Right hindlimb (tissue), 1 donor: Measurements from ENCODE around the gene RASGRF2.

Experiments
- DNase-seq: peaks from one replicate; pipeline ENCODE4 v3.0.0-alpha.2; 2018

Gene RASGRF2

DNA sequence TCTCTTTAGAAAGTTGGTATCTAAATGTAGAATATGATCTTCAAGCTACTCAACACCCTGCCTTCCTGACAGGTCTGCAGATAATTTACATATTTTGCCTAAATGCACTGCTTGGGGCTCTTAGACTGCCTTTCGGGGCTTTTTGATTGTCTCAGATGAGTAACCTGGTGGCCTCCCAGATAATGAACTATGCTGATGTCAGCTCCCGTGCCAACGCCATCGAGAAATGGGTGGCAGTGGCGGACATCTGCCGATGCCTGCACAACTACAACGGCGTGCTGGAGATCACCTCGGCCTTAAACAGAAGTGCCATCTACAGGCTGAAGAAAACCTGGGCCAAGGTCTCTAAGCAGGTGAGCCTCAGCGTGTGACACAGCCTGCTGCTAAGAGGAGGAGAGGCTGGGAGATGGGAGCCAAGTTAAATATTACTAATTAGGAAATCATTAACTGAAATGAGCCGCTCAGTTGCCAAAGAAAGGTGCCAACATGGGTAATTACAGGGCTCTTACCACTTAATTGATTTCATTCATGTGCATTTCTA is 252.1 kb downstream of the RASGRF2 start:
- no peak for DNase-seq

- no peak for DNase-seq
These were observed 252.9 kb downstream of the RASGRF2 start for GRCh38 chr5:81213070-81213469.

GRCh38 chr5:81214848-81215247 is 254.7 kb downstream of the RASGRF2 start:
- DNase-seq = no peak

DNA sequence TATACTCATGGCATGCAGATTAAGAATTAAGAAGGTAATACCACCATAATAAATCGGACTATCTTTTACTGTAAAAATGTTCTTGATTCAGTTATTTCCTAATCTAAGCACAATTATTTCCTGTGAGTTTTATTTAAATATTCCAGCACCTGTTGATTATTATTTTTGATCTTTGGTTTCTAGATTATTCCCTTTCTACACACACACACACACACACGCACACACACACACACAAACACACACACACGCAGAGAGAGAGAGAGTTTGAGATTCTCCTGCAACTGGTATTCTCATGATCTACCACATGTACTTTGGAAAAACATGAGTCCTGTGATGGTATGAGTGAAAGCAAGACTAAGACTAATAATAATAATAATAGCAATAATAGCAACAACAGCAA is 256.0 kb downstream of the RASGRF2 start:
- DNase-seq = no peak

DNA sequence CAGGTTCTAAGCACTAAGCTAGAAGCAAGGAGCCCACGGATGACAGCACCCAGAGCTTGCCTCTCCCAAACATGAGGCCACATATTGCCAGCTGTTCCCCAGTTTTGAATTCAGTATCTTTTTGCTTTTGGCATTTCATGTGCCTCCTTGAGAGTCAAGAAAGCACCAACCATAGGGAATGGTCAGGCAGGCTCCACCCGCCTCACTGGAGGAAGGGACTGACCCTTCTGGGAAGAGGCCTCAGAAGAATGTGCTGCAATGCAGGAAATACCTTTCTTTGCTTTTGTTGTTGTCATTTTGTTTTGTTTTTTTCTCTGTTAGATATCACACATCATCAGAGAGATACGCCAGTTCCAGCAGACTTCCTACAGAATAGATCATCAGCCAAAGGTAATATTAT is 259.2 kb downstream of the RASGRF2 start:
- no peak for DNase-seq

DNA sequence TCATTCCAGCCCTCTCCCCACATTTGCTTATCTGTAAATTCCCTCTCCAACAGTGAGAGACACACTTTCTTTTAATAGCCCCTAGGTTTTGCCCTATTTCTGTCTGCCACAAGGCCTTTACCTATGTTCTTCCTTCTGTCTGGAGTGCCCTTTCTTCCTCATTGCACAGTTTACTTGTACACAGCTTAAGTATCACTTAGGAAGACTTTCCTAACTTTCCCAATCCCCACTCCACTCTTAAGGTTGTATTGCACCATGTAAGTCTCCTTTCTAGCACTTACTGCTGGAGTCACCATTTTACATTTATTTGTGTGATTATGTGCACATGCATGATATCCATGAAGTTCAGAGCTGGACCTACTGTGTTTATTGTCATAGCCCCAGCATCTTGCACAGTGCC is 262.1 kb downstream of the RASGRF2 start:
- DNase-seq = no peak

- DNase-seq = no peak
These were observed 265.3 kb downstream of the RASGRF2 start for GRCh38 chr5:81225463-81225862.

GRCh38 chr5:81226286-81226685 is 266.1 kb downstream of the RASGRF2 start:
- no peak for DNase-seq

GRCh38 chr5:81226949-81227348 is 266.8 kb downstream of the RASGRF2 start:
- no peak for DNase-seq

GRCh38 chr5:81228084-81228483 is 267.9 kb downstream of the RASGRF2 start:
- DNase-seq = no peak

DNA sequence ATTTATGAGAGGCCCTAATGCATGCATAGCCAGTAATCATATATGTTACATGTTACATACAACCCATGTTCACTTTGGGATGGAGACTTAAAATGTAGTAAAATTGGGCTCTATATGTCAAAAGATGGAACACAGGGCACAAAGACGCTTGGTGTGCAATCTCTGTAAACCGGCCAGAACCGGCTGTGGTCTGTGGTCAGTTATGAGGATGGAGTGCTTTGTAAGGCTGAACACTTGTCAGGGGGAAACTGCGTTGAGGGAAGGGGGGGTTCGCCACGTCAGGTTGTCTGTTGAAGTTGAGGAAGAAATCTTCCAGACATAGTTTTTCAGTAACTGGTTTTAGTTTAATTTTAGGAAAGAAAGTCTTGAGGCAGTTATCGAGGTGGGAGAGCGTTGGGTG is 270.3 kb downstream of the RASGRF2 start:
- DNase-seq = no peak

GRCh38 chr5:81232464-81233079 is 272.4 kb downstream of the RASGRF2 start:
- peak; percentile 65 for DNase-seq

GRCh38 chr5:81233080-81233634 is 273.0 kb downstream of the RASGRF2 start, which contains the start of gene CKMT2:
CKMT2 (plus strand) TSS chr5:81233322; CDS start chr5:81251133, 17,811 bp downstream.
- DNase-seq = peak; percentile 82

DNA sequence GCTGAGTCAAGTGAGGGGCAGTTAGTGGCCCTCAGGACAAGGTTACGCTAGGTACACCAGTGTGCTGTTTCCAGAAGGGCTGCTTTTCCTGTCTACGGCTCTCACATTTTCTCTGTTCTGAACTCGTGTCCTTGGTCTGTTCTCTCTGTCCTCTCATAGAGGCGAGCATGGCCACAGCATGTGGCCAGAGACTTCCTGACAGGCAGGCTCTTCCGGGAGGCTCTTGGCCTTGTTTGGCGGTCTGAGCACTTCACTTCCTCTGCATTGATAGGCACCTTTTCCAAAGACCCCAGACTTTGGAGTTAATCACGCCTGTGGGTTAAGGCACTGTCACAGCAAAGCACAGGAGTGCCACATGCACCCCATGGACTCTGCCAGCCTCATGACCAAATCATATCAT is 274.1 kb downstream of the RASGRF2 start:
- DNase-seq = no peak

DNA sequence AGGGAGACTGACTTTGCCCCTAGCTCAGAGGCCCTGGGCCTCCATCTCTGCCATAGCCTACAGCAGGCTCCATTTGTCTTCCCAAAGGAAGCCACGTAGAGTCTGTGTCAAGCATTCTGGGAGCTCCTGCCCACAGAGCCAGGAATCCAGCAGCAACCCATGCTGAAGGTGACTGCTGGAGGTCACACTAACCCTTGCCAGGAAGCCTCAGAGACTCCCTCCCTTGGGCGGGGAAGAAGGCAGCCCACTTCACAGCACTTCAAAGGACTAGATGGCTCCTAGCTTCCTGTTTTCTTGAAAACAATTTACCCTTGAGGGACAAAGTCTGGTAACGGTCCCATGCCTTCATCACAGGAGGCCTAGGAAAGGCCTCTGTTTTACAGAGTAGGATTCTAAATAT is 274.6 kb downstream of the RASGRF2 start:
- DNase-seq = no peak

- no peak for DNase-seq
These were observed 275.3 kb downstream of the RASGRF2 start for GRCh38 chr5:81235287-81236072.

GRCh38 chr5:81238460-81238859 is 278.3 kb downstream of the RASGRF2 start:
- no peak for DNase-seq

DNA sequence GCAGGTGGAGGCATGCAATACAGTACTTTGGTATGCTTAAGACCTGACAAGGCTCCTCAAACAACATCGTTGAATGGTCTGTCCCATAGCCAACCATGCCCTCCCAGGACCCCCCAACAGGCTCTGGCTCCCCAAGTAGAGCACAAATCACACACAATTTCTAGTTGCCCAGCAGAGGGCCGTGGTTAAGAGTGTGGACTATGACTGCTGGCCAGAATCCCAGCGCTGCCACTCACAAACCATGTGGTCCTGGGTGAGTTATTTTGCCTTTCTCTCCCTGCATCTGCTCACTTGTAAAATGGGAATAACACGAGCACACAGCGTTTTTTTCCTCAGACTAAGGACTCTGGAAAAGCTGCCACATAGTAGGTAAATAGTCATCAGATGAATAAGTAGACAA is 279.4 kb downstream of the RASGRF2 start:
- DNase-seq = no peak

DNA sequence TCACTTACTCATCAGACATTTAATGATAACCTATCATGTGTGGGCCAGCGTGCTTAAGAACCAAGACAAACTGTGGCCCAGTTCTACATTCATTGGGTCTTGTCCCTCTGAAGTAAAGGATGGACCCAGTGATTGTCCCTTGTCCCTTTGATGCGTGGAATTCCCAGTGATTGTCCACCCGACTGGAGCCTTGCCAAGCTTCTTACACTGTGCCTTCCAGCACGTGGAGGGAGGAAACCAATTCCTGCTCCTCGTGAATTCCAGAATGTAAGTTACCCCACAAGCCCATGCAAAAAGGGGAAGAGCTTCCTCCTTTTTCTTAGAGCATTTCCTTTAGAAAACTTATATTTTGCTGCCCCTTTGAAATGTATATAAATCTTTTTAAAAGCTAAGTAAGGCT is 280.8 kb downstream of the RASGRF2 start:
- DNase-seq = no peak

DNA sequence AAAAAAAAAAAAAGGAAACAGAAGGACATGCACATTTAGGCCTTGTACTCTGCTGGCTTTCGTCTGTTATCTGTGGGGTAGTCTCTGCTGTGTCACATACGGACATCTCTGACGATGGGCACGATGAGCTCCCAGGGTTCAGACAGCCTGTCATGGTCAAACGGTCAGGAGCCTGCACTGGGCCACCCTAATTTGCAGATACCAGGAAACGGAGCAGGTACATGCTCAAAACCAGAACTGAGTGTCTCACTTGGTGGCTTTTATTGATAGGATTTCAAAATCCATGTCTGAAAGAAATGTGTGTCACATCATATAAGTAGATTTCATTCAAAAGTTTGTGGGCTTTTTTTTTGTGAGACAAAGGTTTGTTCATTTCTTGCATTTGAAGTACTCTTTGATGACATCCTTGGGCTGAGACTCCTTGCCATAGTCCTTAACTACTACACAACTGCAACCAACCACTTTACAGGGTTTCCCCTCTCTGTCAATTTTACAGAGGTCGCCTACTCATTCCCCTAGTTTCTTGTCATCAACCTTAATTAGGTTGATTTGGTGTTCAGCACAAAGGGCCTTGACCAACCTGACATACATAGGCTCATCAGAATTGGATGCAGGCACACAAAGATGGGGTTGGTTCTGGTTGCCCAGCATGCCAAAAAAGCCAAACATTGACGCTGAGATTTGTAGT is 281.9 kb downstream of the RASGRF2 start:
- DNase-seq = no peak

DNA sequence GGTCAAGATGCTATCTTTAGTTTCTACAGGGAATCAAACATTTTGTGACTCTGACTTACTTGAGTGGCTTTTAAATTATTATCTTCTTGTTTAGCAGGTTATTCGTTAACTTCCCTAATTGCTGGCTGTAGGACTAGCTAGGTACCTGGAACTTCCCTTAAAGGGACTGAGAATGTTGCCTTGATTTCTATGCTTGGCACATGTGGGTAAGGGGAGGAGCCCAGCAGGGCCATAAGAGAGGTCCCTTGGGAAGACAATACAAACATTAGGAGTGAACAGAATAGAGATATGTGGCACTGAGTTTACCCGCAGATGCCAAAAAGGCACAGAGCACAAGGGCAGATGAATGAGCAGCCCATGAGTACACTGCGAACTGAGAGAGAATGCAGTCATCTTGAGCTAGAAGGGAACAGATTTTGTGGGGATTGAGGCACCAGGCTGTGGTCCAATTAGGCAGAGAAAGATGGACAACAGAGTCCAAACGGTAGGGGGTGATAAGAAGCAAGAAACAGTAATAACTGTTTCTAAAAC is 282.8 kb downstream of the RASGRF2 start:
- DNase-seq = no peak

- DNase-seq = no peak
These were observed 284.3 kb downstream of the RASGRF2 start for GRCh38 chr5:81244451-81244850.

DNA sequence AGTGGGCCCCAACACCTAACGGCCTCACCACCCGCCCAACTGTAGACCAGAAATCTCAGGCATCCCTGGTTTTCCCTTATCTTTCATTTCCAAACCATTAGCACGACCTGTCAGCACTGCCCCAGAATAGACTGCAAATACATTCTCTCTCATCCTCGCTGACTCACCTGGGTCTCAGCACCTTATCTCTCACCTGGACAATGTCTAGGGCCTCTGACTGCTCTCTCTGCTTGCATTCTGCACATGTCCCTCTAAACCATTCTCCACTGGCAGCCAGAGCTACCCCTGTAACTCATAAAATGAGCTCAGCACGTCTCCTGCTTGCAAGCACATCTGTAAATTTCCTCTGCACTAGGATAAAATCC is 285.7 kb downstream of the RASGRF2 start:
- no peak for DNase-seq
